HG02884 (cell line): ENCODE results near the gene SH2D4B.
"Not testable (repeated sequence)": the region's sequence is repeated elsewhere in the genome, so short reads cannot be mapped to it uniquely, and the experiment has no call there.

ENCODE experiments used
- ATAC-seq: cut with Tn5 transposase; IDR thresholded peaks from one replicate; pipeline ENCODE4 v1.9.1; 2021; ENCODE audit warnings: mild to moderate bottlenecking, moderate library complexity; ENCODE audit not compliant: unreplicated experiment

The SH2D4B gene

GRCh38 chr10:80523773-80524172, 13.9 kb upstream of the SH2D4B start:
- no peak for ATAC-seq

GRCh38 chr10:80524190-80524909, 13.4 kb upstream of the SH2D4B start:
- ATAC-seq = no peak

GRCh38 chr10:80526218-80526617, 11.5 kb upstream of the SH2D4B start:
- no peak for ATAC-seq

- no peak for ATAC-seq
Observed at GRCh38 chr10:80526742-80527141, 11.0 kb upstream of the SH2D4B start.

- no peak for ATAC-seq
Observed at GRCh38 chr10:80528185-80528700, 9.5 kb upstream of the SH2D4B start.

GRCh38 chr10:80528901-80529300, 8.8 kb upstream of the SH2D4B start:
- no peak for ATAC-seq

GRCh38 chr10:80529604-80530003, 8.1 kb upstream of the SH2D4B start:
- ATAC-seq = no peak

GRCh38 chr10:80530251-80530650, 7.5 kb upstream of the SH2D4B start:
- ATAC-seq = peak; percentile 70

- no peak for ATAC-seq
Observed at GRCh38 chr10:80530816-80531215, 6.9 kb upstream of the SH2D4B start.

GRCh38 chr10:80532571-80532970, 5.1 kb upstream of the SH2D4B start:
- no peak for ATAC-seq

GRCh38 chr10:80534059-80534458, 3.6 kb upstream of the SH2D4B start:
- ATAC-seq = not testable (repeated sequence)

- ATAC-seq = not testable (repeated sequence)
Observed at GRCh38 chr10:80534646-80535045, 3.1 kb upstream of the SH2D4B start.

GRCh38 chr10:80535671-80536360, 1.9 kb upstream of the SH2D4B start:
- ATAC-seq = peak; percentile 85

- ATAC-seq = no peak
Observed at GRCh38 chr10:80536361-80536835, 1.3 kb upstream of the SH2D4B start.

- ATAC-seq = no peak
Observed at GRCh38 chr10:80537086-80537735, 491 bp upstream of the SH2D4B start.

GRCh38 chr10:80538481-80539185, 931 bp downstream of the SH2D4B start:
- ATAC-seq = no peak

GRCh38 chr10:80539421-80540031, 1.8 kb downstream of the SH2D4B start:
- no peak for ATAC-seq

GRCh38 chr10:80540136-80540535, 2.4 kb downstream of the SH2D4B start:
- no peak for ATAC-seq

GRCh38 chr10:80540618-80540980, 2.9 kb downstream of the SH2D4B start:
- no peak for ATAC-seq

- ATAC-seq = peak; percentile 64
Observed at GRCh38 chr10:80540981-80541750, 3.5 kb downstream of the SH2D4B start.
